ENCODE results near the gene KLHL41.

DNA sequence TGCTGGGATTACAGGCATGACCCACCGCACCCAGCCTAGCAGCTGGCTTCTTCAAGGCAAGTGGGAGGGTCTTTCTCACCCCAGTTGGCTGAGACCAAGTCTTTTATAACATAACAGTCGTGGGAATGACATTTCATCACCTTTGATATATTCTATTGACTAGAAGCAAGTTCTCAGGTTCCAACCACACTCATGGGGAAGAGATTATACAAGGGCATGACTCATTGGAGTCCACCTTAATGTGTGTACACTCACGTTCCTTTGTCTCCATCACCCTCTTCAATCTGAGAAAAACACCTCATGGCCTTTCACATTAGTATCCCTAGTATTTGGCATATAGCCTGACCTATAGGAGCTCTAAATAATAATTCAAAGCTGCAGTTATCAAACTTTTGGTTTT lies 33.0 kb upstream of the KLHL41 start:
- TF ChIP-seq, protein P1, sequence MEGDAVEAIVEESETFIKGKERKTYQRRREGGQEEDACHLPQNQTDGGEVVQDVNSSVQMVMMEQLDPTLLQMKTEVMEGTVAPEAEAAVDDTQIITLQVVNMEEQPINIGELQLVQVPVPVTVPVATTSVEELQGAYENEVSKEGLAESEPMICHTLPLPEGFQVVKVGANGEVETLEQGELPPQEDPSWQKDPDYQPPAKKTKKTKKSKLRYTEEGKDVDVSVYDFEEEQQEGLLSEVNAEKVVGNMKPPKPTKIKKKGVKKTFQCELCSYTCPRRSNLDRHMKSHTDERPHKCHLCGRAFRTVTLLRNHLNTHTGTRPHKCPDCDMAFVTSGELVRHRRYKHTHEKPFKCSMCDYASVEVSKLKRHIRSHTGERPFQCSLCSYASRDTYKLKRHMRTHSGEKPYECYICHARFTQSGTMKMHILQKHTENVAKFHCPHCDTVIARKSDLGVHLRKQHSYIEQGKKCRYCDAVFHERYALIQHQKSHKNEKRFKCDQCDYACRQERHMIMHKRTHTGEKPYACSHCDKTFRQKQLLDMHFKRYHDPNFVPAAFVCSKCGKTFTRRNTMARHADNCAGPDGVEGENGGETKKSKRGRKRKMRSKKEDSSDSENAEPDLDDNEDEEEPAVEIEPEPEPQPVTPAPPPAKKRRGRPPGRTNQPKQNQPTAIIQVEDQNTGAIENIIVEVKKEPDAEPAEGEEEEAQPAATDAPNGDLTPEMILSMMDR (optimal IDR thresholded peaks at IDR 0.05 in 1 of 3, IDR thresholded peaks at IDR 0.05 in 1 of 3, conservative IDR thresholded peaks at IDR 0.05 in 1 of 3; ENCODE audit: extremely low read depth in 1 of 3, insufficient read depth in 2 of 3, low read length in 3 of 3) = no peak
- no peak for TF ChIP-seq EZH2 (IDR thresholded peaks at IDR 0.05; ENCODE audit: low read length)
